GM23338 (cell line): ENCODE data around the gene SORCS3. TPM values are rescaled to one million over a fixed set of nuclear protein-coding genes. Genes with fewer than 3 reads are reported as not detected.

Experiments used
- ATAC-seq: fragments of 200-7000 bp; cut with Tn5 transposase; 3 replicates; pipeline ENCODE4 v1.9.1; 2020
- DNase-seq: peaks from one replicate; pipeline ENCODE4 v3.0.0-alpha.2; 2015; ENCODE audit warnings: low spot score
- H2AFZ ChIP-seq: fragments of 200-600 bp; sonication (generic); 2 replicates; pipeline ENCODE4 v1.8.0; 2016; ENCODE audit warnings: antibody characterized with exemption, mild to moderate bottlenecking, moderate library complexity
- H3F3A ChIP-seq: fragments of 200-600 bp; sonication (generic); replicated peaks from 2 replicates; pipeline ENCODE4 v1.8.0; 2017; ENCODE audit warnings: antibody characterized with exemption, mixed run types, low read depth
- H3K27ac ChIP-seq: fragments of 200-600 bp; sonication (generic); 2 replicates; pipeline ENCODE4 v1.6.1; 2016; ENCODE audit warnings: low read depth
- H3K27me3 ChIP-seq: fragments of 200-600 bp; sonication (generic); 2 replicates; pipeline ENCODE4 v1.8.0; 2016; ENCODE audit warnings: mild to moderate bottlenecking, mixed run types, moderate library complexity; ENCODE audit not compliant: insufficient read depth
- H3K36me3 ChIP-seq: fragments of 200-600 bp; sonication (generic); 2 replicates; pipeline ENCODE4 v1.8.0; 2016; ENCODE audit warnings: mild to moderate bottlenecking; ENCODE audit not compliant: insufficient read depth
- H3K4me1 ChIP-seq: fragments of 200-600 bp; sonication (generic); 2 replicates; pipeline ENCODE4 v1.8.0; 2016; ENCODE audit warnings: mild to moderate bottlenecking, moderate library complexity; ENCODE audit not compliant: insufficient read depth
- H3K4me2 ChIP-seq: fragments of 200-600 bp; sonication (generic); 2 replicates; pipeline ENCODE4 v1.7.1; 2017; ENCODE audit warnings: mixed run types
- H3K4me3 ChIP-seq: fragments of 200-600 bp; sonication (generic); 2 replicates; pipeline ENCODE4 v1.6.1; 2016; ENCODE audit warnings: mixed run types
- H3K79me2 ChIP-seq: fragments of 200-600 bp; sonication (generic); replicated peaks from 2 replicates; pipeline ENCODE4 v1.8.0; 2017; ENCODE audit warnings: mild to moderate bottlenecking; ENCODE audit not compliant: insufficient read depth
- H3K9me2 ChIP-seq: fragments of 200-600 bp; sonication (generic); 2 replicates; pipeline ENCODE4 v1.8.0; 2017; ENCODE audit not compliant: insufficient read depth
- H4K20me1 ChIP-seq: fragments of 200-600 bp; sonication (generic); replicated peaks from 2 replicates; pipeline ENCODE4 v1.8.0; 2017; ENCODE audit warnings: mild to moderate bottlenecking; ENCODE audit not compliant: insufficient read depth
- H3K27ac Mint-ChIP-seq: 2 replicates; pipeline ENCODE4 v1.8.0; 2020; ENCODE audit warnings: inconsistent platforms, mild to moderate bottlenecking, moderate library complexity, mixed read lengths
- H3K27me3 Mint-ChIP-seq: 3 replicates; pipeline ENCODE4 v1.8.0; 2022; ENCODE audit warnings: low read depth, mild to moderate bottlenecking, moderate library complexity, mixed read lengths, inconsistent platforms; ENCODE audit not compliant: insufficient read depth, poor library complexity
- H3K36me3 Mint-ChIP-seq: 3 replicates; pipeline ENCODE4 v1.8.0; 2021; ENCODE audit warnings: low read depth, mild to moderate bottlenecking, inconsistent platforms, moderate library complexity, mixed read lengths
- H3K4me1 Mint-ChIP-seq: 3 replicates; pipeline ENCODE4 v1.8.0; 2020; ENCODE audit warnings: mild to moderate bottlenecking, inconsistent platforms, mixed read lengths
- H3K4me3 Mint-ChIP-seq: 3 replicates; pipeline ENCODE4 v1.8.0; 2021; ENCODE audit warnings: moderate library complexity, mild to moderate bottlenecking, inconsistent platforms, mixed read lengths
- H3K9me3 Mint-ChIP-seq: 3 replicates; pipeline ENCODE4 v1.8.0; 2020; ENCODE audit warnings: moderate library complexity, mild to moderate bottlenecking, inconsistent platforms, mixed read lengths
- CREB1 ChIP-seq: fragments of 250-450 bp; sonication (Bioruptor Pico); IDR thresholded peaks from 2 replicates; pipeline ENCODE4 v1.5.0; 2020; ENCODE audit warnings: low read depth, mild to moderate bottlenecking, moderate library complexity
- EZH2 ChIP-seq: fragments of 200-600 bp; sonication (generic); IDR thresholded peaks from one replicate; pipeline ENCODE4 v1.8.0; 2017; ENCODE audit warnings: antibody characterized with exemption, mild to moderate bottlenecking, low read depth; ENCODE audit not compliant: unreplicated experiment
- EZH2phosphoT487 ChIP-seq: fragments of 200-600 bp; sonication (generic); IDR thresholded peaks from one replicate; pipeline ENCODE4 v1.8.1; 2018; ENCODE audit warnings: antibody characterized with exemption; ENCODE audit not compliant: unreplicated experiment
- POLR2AphosphoS5 ChIP-seq: IDR thresholded peaks from 2 replicates; pipeline ENCODE4 v1.6.1; 2016; ENCODE audit warnings: antibody characterized with exemption, low read depth
- STAT1 ChIP-seq: IDR thresholded peaks from one replicate; pipeline ENCODE4 v1.6.1; 2016; ENCODE audit warnings: antibody characterized with exemption; ENCODE audit not compliant: unreplicated experiment
- ZNF114 ChIP-seq: fragments of 250-450 bp; sonication (Bioruptor Pico); IDR thresholded peaks from 2 replicates; pipeline ENCODE4 v1.5.0; 2020; ENCODE audit warnings: mild to moderate bottlenecking, moderate library complexity
- polyA plus RNA-seq: library from polyadenylated mRNA; unstranded; fragments of >200 nt; fragmentation: Nextera tagmentation; extraction: Ambion mirVana; gene quantifications from 2 replicates; pipeline ENCODE4 v1.2.1, GENCODE V29; 2016
- total RNA-seq: library from RNA; depleted of rRNA; stranded (reverse); fragments of >200 nt; shearing (Covaris generic); gene quantifications from 2 replicates; pipeline ENCODE4 v1.2.3, GENCODE V29; 2014
- TF ChIP-seq, protein P1 (sequence below): IDR thresholded peaks from 2 replicates; pipeline ENCODE4 v1.6.1; 2016; ENCODE audit warnings: antibody characterized with exemption
- TF ChIP-seq, protein P2 (sequence below): IDR thresholded peaks from one replicate; pipeline ENCODE4 v1.6.1; 2018; ENCODE audit warnings: antibody characterized with exemption; ENCODE audit not compliant: unreplicated experiment

Gene SORCS3
- total and polyA plus RNA-seq, 2 experiments from 2014 or later: 0.37 to 1.4 TPM

GRCh38 chr10:104686829-104687228 is 45.7 kb downstream of the SORCS3 start (continued):
- TF ChIP-seq STAT1: no peak
- TF ChIP-seq EZH2: no peak
- no peak for TF ChIP-seq EZH2phosphoT487

GRCh38 chr10:104688251-104689042 is 47.4 kb downstream of the SORCS3 start:
- H3K4me2 ChIP-seq: no peak overlapping the region
- TF ChIP-seq CREB1: no peak
- no peak for TF ChIP-seq ZNF114 (CRISPR knock-in tag)
- TF ChIP-seq, protein P1, sequence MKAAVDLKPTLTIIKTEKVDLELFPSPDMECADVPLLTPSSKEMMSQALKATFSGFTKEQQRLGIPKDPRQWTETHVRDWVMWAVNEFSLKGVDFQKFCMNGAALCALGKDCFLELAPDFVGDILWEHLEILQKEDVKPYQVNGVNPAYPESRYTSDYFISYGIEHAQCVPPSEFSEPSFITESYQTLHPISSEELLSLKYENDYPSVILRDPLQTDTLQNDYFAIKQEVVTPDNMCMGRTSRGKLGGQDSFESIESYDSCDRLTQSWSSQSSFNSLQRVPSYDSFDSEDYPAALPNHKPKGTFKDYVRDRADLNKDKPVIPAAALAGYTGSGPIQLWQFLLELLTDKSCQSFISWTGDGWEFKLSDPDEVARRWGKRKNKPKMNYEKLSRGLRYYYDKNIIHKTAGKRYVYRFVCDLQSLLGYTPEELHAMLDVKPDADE: no peak
- TF ChIP-seq, protein P2, sequence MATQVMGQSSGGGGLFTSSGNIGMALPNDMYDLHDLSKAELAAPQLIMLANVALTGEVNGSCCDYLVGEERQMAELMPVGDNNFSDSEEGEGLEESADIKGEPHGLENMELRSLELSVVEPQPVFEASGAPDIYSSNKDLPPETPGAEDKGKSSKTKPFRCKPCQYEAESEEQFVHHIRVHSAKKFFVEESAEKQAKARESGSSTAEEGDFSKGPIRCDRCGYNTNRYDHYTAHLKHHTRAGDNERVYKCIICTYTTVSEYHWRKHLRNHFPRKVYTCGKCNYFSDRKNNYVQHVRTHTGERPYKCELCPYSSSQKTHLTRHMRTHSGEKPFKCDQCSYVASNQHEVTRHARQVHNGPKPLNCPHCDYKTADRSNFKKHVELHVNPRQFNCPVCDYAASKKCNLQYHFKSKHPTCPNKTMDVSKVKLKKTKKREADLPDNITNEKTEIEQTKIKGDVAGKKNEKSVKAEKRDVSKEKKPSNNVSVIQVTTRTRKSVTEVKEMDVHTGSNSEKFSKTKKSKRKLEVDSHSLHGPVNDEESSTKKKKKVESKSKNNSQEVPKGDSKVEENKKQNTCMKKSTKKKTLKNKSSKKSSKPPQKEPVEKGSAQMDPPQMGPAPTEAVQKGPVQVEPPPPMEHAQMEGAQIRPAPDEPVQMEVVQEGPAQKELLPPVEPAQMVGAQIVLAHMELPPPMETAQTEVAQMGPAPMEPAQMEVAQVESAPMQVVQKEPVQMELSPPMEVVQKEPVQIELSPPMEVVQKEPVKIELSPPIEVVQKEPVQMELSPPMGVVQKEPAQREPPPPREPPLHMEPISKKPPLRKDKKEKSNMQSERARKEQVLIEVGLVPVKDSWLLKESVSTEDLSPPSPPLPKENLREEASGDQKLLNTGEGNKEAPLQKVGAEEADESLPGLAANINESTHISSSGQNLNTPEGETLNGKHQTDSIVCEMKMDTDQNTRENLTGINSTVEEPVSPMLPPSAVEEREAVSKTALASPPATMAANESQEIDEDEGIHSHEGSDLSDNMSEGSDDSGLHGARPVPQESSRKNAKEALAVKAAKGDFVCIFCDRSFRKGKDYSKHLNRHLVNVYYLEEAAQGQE: no peak
- no peak for TF ChIP-seq EZH2
- TF ChIP-seq STAT1: no peak
- no peak for TF ChIP-seq POLR2AphosphoS5
- H2AFZ ChIP-seq: peak overlapping the region; percentile 52
- H3K27me3 ChIP-seq: no peaks in the 10 kb centered on the region
- ATAC-seq: no peak; the same call in 2 of the 3 replicates
- Mint-ChIP-seq H3K4me3 (no peak overlapping the region), H3K4me1 (peaks cover 3% of the 10 kb centered on the region), H3K36me3 (no peaks in the 10 kb centered on the region), H3K9me3 (no peaks in the 10 kb centered on the region), H3K27me3 (peaks cover 7% of the 10 kb centered on the region), H3K27ac (no peak overlapping the region)
- H3K36me3 ChIP-seq: no peaks in the 10 kb centered on the region
- no peak overlapping the region for H3K27ac ChIP-seq
- H4K20me1 ChIP-seq: no peaks in the 10 kb centered on the region
- 0 out of 2 replicates have a peak, but pooled peaks cover 15% of the 10 kb centered on the region for H3K9me2 ChIP-seq
- H3K79me2 ChIP-seq: no peaks in the 10 kb centered on the region
- H3K4me1 ChIP-seq: no peaks in the 10 kb centered on the region
- no peaks in the 10 kb centered on the region for H3F3A ChIP-seq
- DNase-seq: peak; percentile 6
- no peak overlapping the region for H3K4me3 ChIP-seq
